Measurements from ENCODE around the gene ASIC4. TPM values are rescaled to one million over a fixed set of nuclear protein-coding genes. Genes with fewer than 3 reads are reported as not detected.

ASIC4 gene
- total and polyA plus RNA-seq, 2 of the 13 experiments (the other 11 are each of a cell fraction or from before 2014, with no cell fraction given), result 0.03 TPM; not detected in 1

- peak; percentile 91 for TF ChIP-seq EZH2 (conservative IDR thresholded peaks at IDR 0.05; ENCODE audit: low read depth, low read length)
- no peak for TF ChIP-seq MED13 (CRISPR knock-in tag; IDR thresholded peaks at IDR 0.05)
- TF ChIP-seq SRF (IDR thresholded peaks at IDR 0.05; ENCODE audit: low read depth, low read length), result no peak
- TF ChIP-seq RERE (CRISPR knock-in tag; IDR thresholded peaks at IDR 0.05; ENCODE audit: low read depth), result no peak
- TF ChIP-seq PATZ1 (CRISPR knock-in tag; IDR thresholded peaks at IDR 0.05), result peak; percentile 83
- no peak for TF ChIP-seq FOXK1 (CRISPR knock-in tag; IDR thresholded peaks at IDR 0.05; ENCODE audit: borderline replicate concordance, low read depth)
- no peak for TF ChIP-seq ZNF747 (CRISPR knock-in tag; IDR thresholded peaks at IDR 0.05; ENCODE audit: borderline replicate concordance)
- TF ChIP-seq HBP1 (CRISPR knock-in tag; IDR thresholded peaks at IDR 0.05; ENCODE audit: low read depth), result no peak
- TF ChIP-seq ZNF160 (CRISPR knock-in tag; IDR thresholded peaks at IDR 0.05), result no peak
- TF ChIP-seq ZBTB4 (CRISPR knock-in tag; IDR thresholded peaks at IDR 0.05; ENCODE audit: borderline replicate concordance), result no peak
- no peak for TF ChIP-seq GLI4 (CRISPR knock-in tag; IDR thresholded peaks at IDR 0.05; ENCODE audit: borderline replicate concordance)
These were observed 7.0 kb downstream of the ASIC4 start (continued) for GRCh38 chr2:219521066-219521880.

Data from HepG2 (cell line).